Astrocyte (in vitro differentiated cells and primary cell): ENCODE data around the gene CACNA2D1. TPM values are rescaled to one million over a fixed set of nuclear protein-coding genes. Genes with fewer than 3 reads are reported as not detected.

ENCODE experiments used
- DNase-seq: peaks from one replicate; pipeline ENCODE4 v3.0.0-alpha.2; 2010; ENCODE audit warnings: low read depth
- FAIRE-seq: peaks from 2 replicates; lab custom pipeline; 2011; peaks lifted over from hg19 to GRCh38; lab: Jason Lieb, UNC
- H2AFZ ChIP-seq: 2 replicates; pipeline ENCODE4 v1.6.0; 2012; ENCODE audit warnings: low read depth, low read length, inconsistent platforms
- H3K27ac ChIP-seq: 2 replicates; pipeline ENCODE4 v1.5.1; 2011; ENCODE audit warnings: low read depth, low read length, inconsistent platforms
- H3K27me3 ChIP-seq: 2 replicates; pipeline ENCODE4 v1.6.0; 2011; ENCODE audit warnings: low read length, inconsistent platforms; ENCODE audit not compliant: insufficient read depth
- H3K36me3 ChIP-seq: 2 replicates; pipeline ENCODE4 v1.5.1; 2011; ENCODE audit warnings: low read length, inconsistent platforms; ENCODE audit not compliant: insufficient read depth
- H3K4me1 ChIP-seq: 2 replicates; pipeline ENCODE4 v1.5.1; 2011; ENCODE audit warnings: low read length, inconsistent platforms; ENCODE audit not compliant: insufficient read depth
- H3K4me2 ChIP-seq: 2 replicates; pipeline ENCODE4 v1.6.0; 2012; ENCODE audit warnings: low read length, inconsistent platforms
- H3K4me3 ChIP-seq: 2 replicates; pipeline ENCODE4 v1.5.1; 2011; ENCODE audit warnings: low read depth, mild to moderate bottlenecking, low read length, inconsistent platforms; ENCODE audit not compliant: insufficient read depth
- H3K79me2 ChIP-seq: 2 replicates; pipeline ENCODE4 v1.6.0; 2012; ENCODE audit warnings: mild to moderate bottlenecking, low read length, inconsistent platforms; ENCODE audit not compliant: insufficient read depth
- H3K9ac ChIP-seq: 2 replicates; pipeline ENCODE4 v1.6.0; 2012; ENCODE audit warnings: mild to moderate bottlenecking, low read length, inconsistent platforms
- H3K9me3 ChIP-seq: 2 replicates; pipeline ENCODE4 v1.5.1; 2012; ENCODE audit warnings: low read depth, mild to moderate bottlenecking, low read length, inconsistent platforms; ENCODE audit not compliant: insufficient read depth
- H4K20me1 ChIP-seq: 2 replicates; pipeline ENCODE4 v1.6.0; 2012; ENCODE audit warnings: low read length, inconsistent platforms; ENCODE audit not compliant: insufficient read depth
- H3K27ac Mint-ChIP-seq: one replicate; pipeline ENCODE4 v1.8.0; 2021; ENCODE audit warnings: mild to moderate bottlenecking, mixed read lengths; ENCODE audit not compliant: unreplicated experiment
- H3K27me3 Mint-ChIP-seq: one replicate; pipeline ENCODE4 v1.8.0; 2021; ENCODE audit warnings: low read depth, mixed read lengths; ENCODE audit not compliant: unreplicated experiment
- H3K36me3 Mint-ChIP-seq: one replicate; pipeline ENCODE4 v1.8.0; 2021; ENCODE audit warnings: low read depth, mixed read lengths; ENCODE audit not compliant: unreplicated experiment
- H3K4me1 Mint-ChIP-seq: one replicate; pipeline ENCODE4 v1.8.0; 2021; ENCODE audit warnings: low read depth, mixed read lengths; ENCODE audit not compliant: unreplicated experiment
- H3K4me3 Mint-ChIP-seq: one replicate; pipeline ENCODE4 v1.8.0; 2021; ENCODE audit warnings: mild to moderate bottlenecking, moderate library complexity, mixed read lengths; ENCODE audit not compliant: unreplicated experiment
- H3K9me3 Mint-ChIP-seq: one replicate; pipeline ENCODE4 v1.8.0; 2021; ENCODE audit warnings: mild to moderate bottlenecking, mixed read lengths; ENCODE audit not compliant: unreplicated experiment
- CTCF ChIP-seq: IDR thresholded peaks from 2 replicates; pipeline ENCODE4 v1.5.1; 2011; ENCODE audit warnings: low read depth, mild to moderate bottlenecking, inconsistent platforms, low read length, moderate library complexity; ENCODE audit not compliant: insufficient read depth
- EZH2 ChIP-seq: IDR thresholded peaks from 2 replicates; pipeline ENCODE4 v1.6.1; 2012; ENCODE audit warnings: mild to moderate bottlenecking, low read length, inconsistent platforms; ENCODE audit not compliant: insufficient read depth
- total RNA-seq: library from RNA; stranded (reverse); gene quantifications from 2 replicates; pipeline ENCODE4 v1.2.1, GENCODE V29; 2021

CACNA2D1 gene
- total RNA-seq, 1 donor from 2014 or later: 53.4 TPM

GRCh38 chr7:82244947-82245517 lies 198.5 kb downstream of the CACNA2D1 start:
- no peak overlapping the region for H2AFZ ChIP-seq
- no peak overlapping the region for H3K9ac ChIP-seq
- H3K9me3 Mint-ChIP-seq: no peaks in the 10 kb centered on the region
- DNase-seq: no peak
- H3K79me2 ChIP-seq: peaks cover 2% of the 10 kb centered on the region
- H3K27ac ChIP-seq: no peak overlapping the region
- H3K36me3 Mint-ChIP-seq: no peaks in the 10 kb centered on the region
- no peak for FAIRE-seq
- H3K9me3 ChIP-seq: no peaks in the 10 kb centered on the region
- H4K20me1 ChIP-seq: peaks cover 8% of the 10 kb centered on the region
- no peak overlapping the region for H3K4me2 ChIP-seq
- no peaks in the 10 kb centered on the region for H3K36me3 ChIP-seq
- no peak overlapping the region for H3K27ac Mint-ChIP-seq
- H3K4me3 ChIP-seq: no peak overlapping the region
- no peaks in the 10 kb centered on the region for H3K4me1 Mint-ChIP-seq
- H3K27me3 Mint-ChIP-seq: no peaks in the 10 kb centered on the region
- H3K4me3 Mint-ChIP-seq: no peak overlapping the region
- H3K27me3 ChIP-seq: no peaks in the 10 kb centered on the region
- no peaks in the 10 kb centered on the region for H3K4me1 ChIP-seq
- no peak for TF ChIP-seq EZH2
- TF ChIP-seq CTCF: no peak

GRCh38 chr7:82241356-82241755 lies 202.2 kb downstream of the CACNA2D1 start:
- DNase-seq: no peak
- H3K9me3 Mint-ChIP-seq: no peaks in the 10 kb centered on the region
- no peak overlapping the region for H3K27ac ChIP-seq
- H4K20me1 ChIP-seq: peaks cover 6% of the 10 kb centered on the region
- H3K4me1 Mint-ChIP-seq: no peaks in the 10 kb centered on the region
- H3K4me2 ChIP-seq: no peak overlapping the region
- no peaks in the 10 kb centered on the region for H3K27me3 Mint-ChIP-seq
- no peak overlapping the region for H3K4me3 Mint-ChIP-seq
- no peaks in the 10 kb centered on the region for H3K9me3 ChIP-seq
- H3K27me3 ChIP-seq: no peaks in the 10 kb centered on the region
- H3K9ac ChIP-seq: no peak overlapping the region
- H3K36me3 Mint-ChIP-seq: no peaks in the 10 kb centered on the region
- no peak for TF ChIP-seq CTCF
- no peak for TF ChIP-seq EZH2
- H2AFZ ChIP-seq: no peak overlapping the region
- no peak for FAIRE-seq
- peaks cover 1% of the 10 kb centered on the region for H3K79me2 ChIP-seq
- H3K27ac Mint-ChIP-seq: no peak overlapping the region
- H3K4me3 ChIP-seq: no peak overlapping the region
- H3K36me3 ChIP-seq: no peaks in the 10 kb centered on the region
- no peaks in the 10 kb centered on the region for H3K4me1 ChIP-seq

GRCh38 chr7:82235713-82236112 lies 207.9 kb downstream of the CACNA2D1 start:
- H3K27me3 Mint-ChIP-seq: no peaks in the 10 kb centered on the region

More at GRCh38 chr7:82235713-82236112, 207.9 kb downstream of the CACNA2D1 start:
- Histone ChIP-seq H4K20me1 (peaks cover 7% of the 10 kb centered on the region), H3K9ac (no peak overlapping the region), H3K9me3 (no peaks in the 10 kb centered on the region), H3K4me3 (no peak overlapping the region), H2AFZ (no peak overlapping the region), H3K36me3 (no peaks in the 10 kb centered on the region), H3K4me1 (no peaks in the 10 kb centered on the region), H3K27me3 (no peaks in the 10 kb centered on the region), H3K79me2 (no peaks in the 10 kb centered on the region), H3K27ac (no peak overlapping the region), H3K4me2 (no peak overlapping the region)
- Mint-ChIP-seq H3K4me3 (no peak overlapping the region), H3K27ac (no peak overlapping the region), H3K4me1 (peaks cover 10% of the 10 kb centered on the region), H3K9me3 (no peaks in the 10 kb centered on the region), H3K36me3 (no peaks in the 10 kb centered on the region)
- FAIRE-seq: no peak
- no peak for TF ChIP-seq EZH2
- TF ChIP-seq CTCF: no peak
- peak; percentile 59 for DNase-seq
